ENCODE results near the gene DCT. TPM values are rescaled to one million over a fixed set of nuclear protein-coding genes. Genes with fewer than 3 reads are reported as not detected.

DCT gene
- total and polyA plus RNA-seq, 2 donors (not counting 3 experiments of a cell fraction or from before 2014, with no cell fraction given) = not detected

DNA sequence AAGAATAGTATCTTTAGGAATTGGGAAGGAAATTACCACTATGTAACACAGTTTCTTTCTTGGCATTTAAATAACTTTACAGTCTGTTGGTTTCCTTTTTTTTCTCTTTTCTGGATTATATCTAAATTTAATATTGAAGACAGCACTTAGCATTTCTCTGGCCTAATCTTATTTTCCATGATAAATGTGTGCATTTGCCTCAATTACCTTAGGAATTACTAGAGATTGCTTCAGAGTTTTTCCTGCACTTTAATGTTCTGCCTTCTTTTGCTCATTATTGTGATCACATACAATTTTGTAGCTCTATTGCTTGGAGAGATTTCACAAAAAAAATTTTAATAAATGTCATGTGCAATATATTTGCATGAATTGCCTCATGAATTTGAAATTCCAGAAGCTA lies 25.1 kb downstream of the DCT start:
- DNase-seq (ENCODE audit: low read depth, low spot score) = no peak
- Histone ChIP-seq H3K4me3 (replicated peaks in 1 of 3; ENCODE audit: insufficient read depth in 1 of 3, low read depth in 1 of 3, low read length in 3 of 3) (no peak overlapping the region), H3K9me1 (replicated peaks; ENCODE audit: control insufficient read depth, extremely low read depth, insufficient read depth, low read length) (no peaks in the 10 kb centered on the region), H3K9ac (replicated peaks; ENCODE audit: extremely low read depth, insufficient read depth, low read length) (no peak overlapping the region), H2AFZ (ENCODE audit: low read depth, low read length) (no peak overlapping the region), H3K27ac (ENCODE audit: insufficient read depth, low read depth, low read length) (no peak overlapping the region), H3K4me1 (ENCODE audit: control insufficient read depth, extremely low read depth, insufficient read depth, low read length) (no peaks in the 10 kb centered on the region), H3K4me2 (ENCODE audit: insufficient read depth, low read length) (no peak overlapping the region), H4K20me1 (replicated peaks; ENCODE audit: control insufficient read depth, extremely low read depth, insufficient read depth, low read length) (no peaks in the 10 kb centered on the region), H3K9me3 (replicated peaks; ENCODE audit: control insufficient read depth, insufficient read depth, low read length) (no peaks in the 10 kb centered on the region), H3K36me3 (ENCODE audit: control insufficient read depth in 2 of 2, extremely low read depth in 1 of 2, insufficient read depth in 2 of 2, low read length in 2 of 2) (no peaks in the 10 kb centered on the region), H3K27me3 (ENCODE audit: control insufficient read depth in 2 of 2, insufficient read depth in 2 of 2, low read length in 2 of 2) (no peaks in the 10 kb centered on the region), H3K79me2 (ENCODE audit: control insufficient read depth, insufficient read depth, low read length) (no peaks in the 10 kb centered on the region)
- ChIA-PET POLR2A (no interaction called here), CTCF (interaction anchor here (2.2 kb wide), 1 partner anchor 19 kb away, joined by 9 read pairs; no protein-coding TSS in a partner anchor)
- intact Hi-C loops (cut with micrococcal nuclease) = no loop called here
- BruUV-seq (replicated peaks) = no TSS peak
- FAIRE-seq = no peak
- dilution Hi-C loops (cut with MboI; ENCODE audit: extremely low pct_ligation_motif_present, low sequenced_read_pairs) = no loop called here
- TF ChIP-seq CTCF (IDR thresholded peaks at IDR 0.05; ENCODE audit: extremely low read depth in 1 of 2, insufficient read depth in 1 of 2, low read depth in 1 of 2, low read length in 2 of 2) = no peak
- no peak for TF ChIP-seq GATA2 (IDR thresholded peaks at IDR 0.05; ENCODE audit: insufficient read depth, insufficient read length, low read depth, low read length)

- no TSS peak for BruUV-seq (replicated peaks)
- POLR2A ChIA-PET = no interaction called here
- H3K4me3 ChIP-seq (replicated peaks in 1 of 3; ENCODE audit: insufficient read depth in 1 of 3, low read depth in 1 of 3, low read length in 3 of 3) = no peak overlapping the region
Observed at GRCh38 chr13:94444826-94445225, 34.7 kb downstream of the DCT start.

More at GRCh38 chr13:94444826-94445225, 34.7 kb downstream of the DCT start:
- Histone ChIP-seq H4K20me1 (replicated peaks; ENCODE audit: control insufficient read depth, extremely low read depth, insufficient read depth, low read length) (no peaks in the 10 kb centered on the region), H3K4me1 (ENCODE audit: control insufficient read depth, extremely low read depth, insufficient read depth, low read length) (no peaks in the 10 kb centered on the region), H3K9ac (replicated peaks; ENCODE audit: extremely low read depth, insufficient read depth, low read length) (no peak overlapping the region), H3K9me1 (replicated peaks; ENCODE audit: control insufficient read depth, extremely low read depth, insufficient read depth, low read length) (no peaks in the 10 kb centered on the region), H3K27ac (ENCODE audit: insufficient read depth, low read depth, low read length) (no peak overlapping the region), H2AFZ (ENCODE audit: low read depth, low read length) (no peak overlapping the region), H3K36me3 (ENCODE audit: control insufficient read depth in 2 of 2, extremely low read depth in 1 of 2, insufficient read depth in 2 of 2, low read length in 2 of 2) (no peaks in the 10 kb centered on the region), H3K4me2 (ENCODE audit: insufficient read depth, low read length) (no peak overlapping the region), H3K79me2 (ENCODE audit: control insufficient read depth, insufficient read depth, low read length) (no peaks in the 10 kb centered on the region), H3K9me3 (replicated peaks; ENCODE audit: control insufficient read depth, insufficient read depth, low read length) (no peaks in the 10 kb centered on the region), H3K27me3 (ENCODE audit: control insufficient read depth in 2 of 2, insufficient read depth in 2 of 2, low read length in 2 of 2) (peaks cover 0 to 2% of the 10 kb centered on the region in 2 experiments)
- TF ChIP-seq EZH2 (IDR thresholded peaks at IDR 0.05; ENCODE audit: borderline replicate concordance, low read depth, low read length, severe bottlenecking) (no peak), POLR2A (IDR thresholded peaks at IDR 0.05; ENCODE audit: low read depth, low read length) (no peak), GATA2 (IDR thresholded peaks at IDR 0.05; ENCODE audit: insufficient read depth, insufficient read length, low read depth, low read length) (no peak), CTCF (IDR thresholded peaks at IDR 0.05; ENCODE audit: extremely low read depth in 1 of 2, insufficient read depth in 1 of 2, low read depth in 1 of 2, low read length in 2 of 2) (no peak), JUN (IDR thresholded peaks at IDR 0.05; ENCODE audit: borderline replicate concordance, insufficient read depth, insufficient read length, low read depth) (no peak), MYC (IDR thresholded peaks at IDR 0.05; ENCODE audit: low read depth, low read length) (no peak)
- TF ChIP-seq, protein P1, sequence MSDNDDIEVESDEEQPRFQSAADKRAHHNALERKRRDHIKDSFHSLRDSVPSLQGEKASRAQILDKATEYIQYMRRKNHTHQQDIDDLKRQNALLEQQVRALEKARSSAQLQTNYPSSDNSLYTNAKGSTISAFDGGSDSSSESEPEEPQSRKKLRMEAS (IDR thresholded peaks at IDR 0.05; ENCODE audit: insufficient read depth, insufficient read length) = no peak
- intact Hi-C loops (cut with micrococcal nuclease) = no loop called here
- DNase-seq (ENCODE audit: low read depth, low spot score) (no peak), FAIRE-seq (no peak)
- CTCF ChIA-PET = interaction anchor here (1.3 kb wide), 1 partner anchor 9 kb away, joined by 4 read pairs; no protein-coding TSS in a partner anchor
- dilution Hi-C loops (cut with MboI; ENCODE audit: extremely low pct_ligation_motif_present, low sequenced_read_pairs) = no loop called here

Data from endothelial cell of umbilical vein (primary cell).